Osteocyte (in vitro differentiated cells): Measurements from ENCODE around the gene DSTN. TPM values are rescaled to one million over a fixed set of nuclear protein-coding genes. Genes with fewer than 3 reads are reported as not detected.

Experiments
- DNase-seq: peaks from one replicate; pipeline ENCODE4 v3.0.0; 2021; ENCODE audit warnings: mixed read lengths; ENCODE audit not compliant: unreplicated experiment; ENCODE audit errors: extremely low spot score
- H3K27ac Mint-ChIP-seq: one replicate; pipeline ENCODE4 v1.8.0; 2021; ENCODE audit warnings: mild to moderate bottlenecking, mixed read lengths; ENCODE audit not compliant: unreplicated experiment
- H3K27me3 Mint-ChIP-seq: one replicate; pipeline ENCODE4 v1.8.0; 2021; ENCODE audit warnings: mixed read lengths; ENCODE audit not compliant: unreplicated experiment
- H3K36me3 Mint-ChIP-seq: one replicate; pipeline ENCODE4 v1.8.0; 2021; ENCODE audit warnings: mixed read lengths; ENCODE audit not compliant: unreplicated experiment
- H3K4me1 Mint-ChIP-seq: one replicate; pipeline ENCODE4 v1.8.0; 2021; ENCODE audit warnings: mixed read lengths; ENCODE audit not compliant: unreplicated experiment
- H3K4me3 Mint-ChIP-seq: one replicate; pipeline ENCODE4 v1.8.0; 2021; ENCODE audit warnings: mild to moderate bottlenecking, moderate library complexity, mixed read lengths; ENCODE audit not compliant: unreplicated experiment
- H3K9me3 Mint-ChIP-seq: one replicate; pipeline ENCODE4 v1.8.0; 2021; ENCODE audit warnings: mixed read lengths; ENCODE audit not compliant: unreplicated experiment
- total RNA-seq: library from RNA; stranded (reverse); gene quantifications from 2 replicates; pipeline ENCODE4 v1.2.1, GENCODE V29; 2021
- TF ChIP-seq, protein P1 (sequence below): fragments of 200-600 bp; sonication (generic); IDR thresholded peaks from 2 replicates; pipeline ENCODE4 v1.5.0; 2021; ENCODE audit warnings: antibody characterized with exemption, mild to moderate bottlenecking, moderate library complexity

Gene DSTN
- total RNA-seq, 1 donor from 2014 or later = 684 TPM

- Mint-ChIP-seq H3K9me3 (no peaks in the 10 kb centered on the region), H3K27me3 (no peaks in the 10 kb centered on the region), H3K4me1 (peaks cover 2% of the 10 kb centered on the region), H3K27ac (no peak overlapping the region), H3K36me3 (peaks cover 43% of the 10 kb centered on the region), H3K4me3 (no peak overlapping the region)
- TF ChIP-seq, protein P1, sequence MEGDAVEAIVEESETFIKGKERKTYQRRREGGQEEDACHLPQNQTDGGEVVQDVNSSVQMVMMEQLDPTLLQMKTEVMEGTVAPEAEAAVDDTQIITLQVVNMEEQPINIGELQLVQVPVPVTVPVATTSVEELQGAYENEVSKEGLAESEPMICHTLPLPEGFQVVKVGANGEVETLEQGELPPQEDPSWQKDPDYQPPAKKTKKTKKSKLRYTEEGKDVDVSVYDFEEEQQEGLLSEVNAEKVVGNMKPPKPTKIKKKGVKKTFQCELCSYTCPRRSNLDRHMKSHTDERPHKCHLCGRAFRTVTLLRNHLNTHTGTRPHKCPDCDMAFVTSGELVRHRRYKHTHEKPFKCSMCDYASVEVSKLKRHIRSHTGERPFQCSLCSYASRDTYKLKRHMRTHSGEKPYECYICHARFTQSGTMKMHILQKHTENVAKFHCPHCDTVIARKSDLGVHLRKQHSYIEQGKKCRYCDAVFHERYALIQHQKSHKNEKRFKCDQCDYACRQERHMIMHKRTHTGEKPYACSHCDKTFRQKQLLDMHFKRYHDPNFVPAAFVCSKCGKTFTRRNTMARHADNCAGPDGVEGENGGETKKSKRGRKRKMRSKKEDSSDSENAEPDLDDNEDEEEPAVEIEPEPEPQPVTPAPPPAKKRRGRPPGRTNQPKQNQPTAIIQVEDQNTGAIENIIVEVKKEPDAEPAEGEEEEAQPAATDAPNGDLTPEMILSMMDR = no peak
- DNase-seq = no peak
Measured at GRCh38 chr20:17622851-17623508, 53.1 kb downstream of the DSTN start.

GRCh38 chr20:17624070-17624469 is 54.2 kb downstream of the DSTN start:
- TF ChIP-seq, protein P1 = no peak
- H3K9me3 Mint-ChIP-seq = no peaks in the 10 kb centered on the region
- DNase-seq = no peak
- peaks cover 43% of the 10 kb centered on the region for H3K36me3 Mint-ChIP-seq
- H3K27ac Mint-ChIP-seq = no peak overlapping the region
- peaks cover 2% of the 10 kb centered on the region for H3K4me1 Mint-ChIP-seq
- H3K27me3 Mint-ChIP-seq = no peaks in the 10 kb centered on the region
- H3K4me3 Mint-ChIP-seq = no peak overlapping the region

DNA sequence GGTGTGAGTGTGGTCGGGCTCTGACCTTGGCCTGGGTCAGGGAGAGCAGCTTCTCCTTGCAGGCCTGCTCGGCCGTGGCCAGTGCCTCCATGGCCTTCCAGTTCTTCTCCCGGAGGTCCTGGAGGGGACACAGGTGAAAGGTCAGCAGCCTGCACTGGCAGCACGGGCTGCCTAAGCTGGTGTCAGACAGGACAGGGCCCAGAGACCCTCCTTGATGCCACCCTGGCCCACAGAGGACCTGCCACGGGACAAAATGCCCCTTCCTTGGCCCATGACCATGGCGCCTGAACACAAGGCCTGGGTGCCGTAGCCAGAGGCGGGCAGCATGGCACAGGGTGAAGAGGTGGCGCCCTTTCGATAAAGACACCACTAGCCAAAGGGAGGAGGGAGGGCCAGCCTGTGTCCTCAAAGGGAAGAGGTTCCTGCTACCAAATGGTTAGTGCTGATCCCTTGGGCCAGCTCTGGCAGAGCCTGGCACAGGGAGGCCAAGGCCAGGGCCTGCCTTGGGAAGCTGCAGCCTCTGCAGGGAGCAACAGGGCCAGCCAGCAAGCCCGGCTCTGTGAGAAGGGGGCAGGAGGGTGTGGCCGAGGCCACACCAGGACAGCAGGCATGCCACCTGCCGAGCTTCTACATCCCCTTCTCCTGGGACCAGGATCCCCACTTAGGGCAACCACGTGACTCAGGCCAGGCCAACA is 54.8 kb downstream of the DSTN start:
- H3K9me3 Mint-ChIP-seq = no peaks in the 10 kb centered on the region
- H3K4me1 Mint-ChIP-seq = peaks cover 2% of the 10 kb centered on the region
- TF ChIP-seq, protein P1 = no peak
- DNase-seq = no peak
- H3K4me3 Mint-ChIP-seq = no peak overlapping the region
- H3K36me3 Mint-ChIP-seq = peaks cover 37% of the 10 kb centered on the region
- H3K27ac Mint-ChIP-seq = no peak overlapping the region
- no peaks in the 10 kb centered on the region for H3K27me3 Mint-ChIP-seq

GRCh38 chr20:17625246-17626051 is 55.6 kb downstream of the DSTN start:
- H3K36me3 Mint-ChIP-seq = peaks cover 38% of the 10 kb centered on the region
- TF ChIP-seq, protein P1 = no peak
- peaks cover 2% of the 10 kb centered on the region for H3K4me1 Mint-ChIP-seq
- no peak overlapping the region for H3K27ac Mint-ChIP-seq
- H3K9me3 Mint-ChIP-seq = no peaks in the 10 kb centered on the region
- DNase-seq = no peak
- no peaks in the 10 kb centered on the region for H3K27me3 Mint-ChIP-seq
- no peak overlapping the region for H3K4me3 Mint-ChIP-seq
